MCF 10A (cell line): Measurements from ENCODE around the gene MAN1C1. TPM values are rescaled to one million over a fixed set of nuclear protein-coding genes. Genes with fewer than 3 reads are reported as not detected.

Experiments used
- BruUV-seq: library from RNA; stranded (reverse); fragments of 400-500 nt; replicated peaks from 2 replicates; lab custom pipeline; 2021; lab: Mats Ljungman, UMichigan
- CTCF ChIA-PET: fragments of 300-600 bp; sonication (Branson Sonifier 250); formaldehyde crosslinking; extraction: SDS; loops from one replicate; lab custom pipeline; 2021; ENCODE audit warnings: antibody characterized with exemption, inconsistent platforms; lab: Yijun Ruan, JAX
- POLR2A ChIA-PET: fragments of 300-600, 350-650 bp; sonication (Branson Sonifier 250); formaldehyde crosslinking; extraction: SDS; loops from one replicate; lab custom pipeline; 2020; ENCODE audit warnings: antibody characterized with exemption, inconsistent platforms; lab: Yijun Ruan, JAX
- DNase-seq: peaks from one replicate; pipeline ENCODE4 v3.0.0-alpha.2; 2018; ENCODE audit not compliant: unreplicated experiment
- H3K27ac Mint-ChIP-seq: one replicate; pipeline ENCODE4 v1.8.0; 2022; ENCODE audit warnings: mild to moderate bottlenecking, low read depth, mixed read lengths; ENCODE audit not compliant: unreplicated experiment
- H3K27me3 Mint-ChIP-seq: one replicate; pipeline ENCODE4 v1.8.0; 2022; ENCODE audit warnings: mixed read lengths; ENCODE audit not compliant: insufficient read depth, unreplicated experiment
- H3K36me3 Mint-ChIP-seq: one replicate; pipeline ENCODE4 v1.8.0; 2022; ENCODE audit warnings: mild to moderate bottlenecking, moderate library complexity, mixed read lengths; ENCODE audit not compliant: insufficient read depth, unreplicated experiment
- H3K4me1 Mint-ChIP-seq: one replicate; pipeline ENCODE4 v1.8.0; 2022; ENCODE audit warnings: mixed read lengths; ENCODE audit not compliant: insufficient read depth, unreplicated experiment
- H3K4me3 Mint-ChIP-seq: one replicate; pipeline ENCODE4 v1.8.0; 2022; ENCODE audit warnings: mild to moderate bottlenecking, moderate library complexity, mixed read lengths; ENCODE audit not compliant: unreplicated experiment
- H3K9me3 Mint-ChIP-seq: one replicate; pipeline ENCODE4 v1.8.0; 2022; ENCODE audit warnings: mixed read lengths; ENCODE audit not compliant: unreplicated experiment
- intact Hi-C: fragments of 100-400 bp; cut with micrococcal nuclease; formaldehyde crosslinking; loops from 2 replicates; pipeline ENCODE4 v1.14.1; 2022
- total RNA-seq: library from RNA; stranded (reverse); gene quantifications from 2 replicates; pipeline ENCODE4 v1.2.3, GENCODE V29; 2022
- TF ChIP-seq, protein P1 (sequence below): fragments of 200-600 bp; IDR thresholded peaks from one replicate; pipeline ENCODE4 v1.8.0; 2022; ENCODE audit warnings: antibody characterized with exemption, mild to moderate bottlenecking; ENCODE audit not compliant: unreplicated experiment

Gene MAN1C1
- total RNA-seq, 1 experiment from 2014 or later: not detected

- no TSS peak for BruUV-seq
- Mint-ChIP-seq H3K9me3 (no peaks in the 10 kb centered on the region), H3K4me3 (no peak overlapping the region), H3K27me3 (peaks cover 56% of the 10 kb centered on the region), H3K27ac (no peak overlapping the region), H3K4me1 (peaks cover 5% of the 10 kb centered on the region), H3K36me3 (no peaks in the 10 kb centered on the region)
- TF ChIP-seq, protein P1, sequence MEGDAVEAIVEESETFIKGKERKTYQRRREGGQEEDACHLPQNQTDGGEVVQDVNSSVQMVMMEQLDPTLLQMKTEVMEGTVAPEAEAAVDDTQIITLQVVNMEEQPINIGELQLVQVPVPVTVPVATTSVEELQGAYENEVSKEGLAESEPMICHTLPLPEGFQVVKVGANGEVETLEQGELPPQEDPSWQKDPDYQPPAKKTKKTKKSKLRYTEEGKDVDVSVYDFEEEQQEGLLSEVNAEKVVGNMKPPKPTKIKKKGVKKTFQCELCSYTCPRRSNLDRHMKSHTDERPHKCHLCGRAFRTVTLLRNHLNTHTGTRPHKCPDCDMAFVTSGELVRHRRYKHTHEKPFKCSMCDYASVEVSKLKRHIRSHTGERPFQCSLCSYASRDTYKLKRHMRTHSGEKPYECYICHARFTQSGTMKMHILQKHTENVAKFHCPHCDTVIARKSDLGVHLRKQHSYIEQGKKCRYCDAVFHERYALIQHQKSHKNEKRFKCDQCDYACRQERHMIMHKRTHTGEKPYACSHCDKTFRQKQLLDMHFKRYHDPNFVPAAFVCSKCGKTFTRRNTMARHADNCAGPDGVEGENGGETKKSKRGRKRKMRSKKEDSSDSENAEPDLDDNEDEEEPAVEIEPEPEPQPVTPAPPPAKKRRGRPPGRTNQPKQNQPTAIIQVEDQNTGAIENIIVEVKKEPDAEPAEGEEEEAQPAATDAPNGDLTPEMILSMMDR: no peak
- intact Hi-C loops: no loop called here
- no peak for DNase-seq
- ChIA-PET POLR2A (no interaction called here), CTCF (no interaction called here)
These were observed 56.3 kb downstream of the MAN1C1 start for GRCh38 chr1:25672763-25673409.

DNA sequence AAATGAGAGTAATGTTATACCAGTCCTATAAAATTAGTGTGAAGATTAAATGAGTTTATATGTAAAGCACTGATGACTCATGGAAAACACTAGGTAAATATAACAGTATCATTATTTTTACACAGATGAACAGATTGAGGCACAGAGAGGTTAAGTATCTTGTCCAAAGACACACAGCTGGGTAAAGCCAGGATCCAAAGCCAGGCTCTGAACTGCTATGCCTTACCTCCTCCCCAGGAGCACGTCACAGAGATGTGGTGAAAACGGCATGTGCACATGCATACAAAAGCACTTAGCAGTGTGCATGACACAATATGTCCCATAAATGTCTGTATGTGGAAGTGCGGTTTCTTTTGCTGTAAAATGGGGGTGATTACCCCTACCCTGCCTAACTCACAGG lies 56.9 kb downstream of the MAN1C1 start:
- no peak for DNase-seq
- Mint-ChIP-seq H3K9me3 (no peaks in the 10 kb centered on the region), H3K4me3 (no peak overlapping the region), H3K36me3 (no peaks in the 10 kb centered on the region), H3K27ac (no peak overlapping the region), H3K4me1 (peaks cover 5% of the 10 kb centered on the region), H3K27me3 (peaks cover 62% of the 10 kb centered on the region)
- CTCF ChIA-PET: no interaction called here
- intact Hi-C loops: no loop called here
- POLR2A ChIA-PET: no interaction called here
- no TSS peak for BruUV-seq
- TF ChIP-seq, protein P1: no peak

DNA sequence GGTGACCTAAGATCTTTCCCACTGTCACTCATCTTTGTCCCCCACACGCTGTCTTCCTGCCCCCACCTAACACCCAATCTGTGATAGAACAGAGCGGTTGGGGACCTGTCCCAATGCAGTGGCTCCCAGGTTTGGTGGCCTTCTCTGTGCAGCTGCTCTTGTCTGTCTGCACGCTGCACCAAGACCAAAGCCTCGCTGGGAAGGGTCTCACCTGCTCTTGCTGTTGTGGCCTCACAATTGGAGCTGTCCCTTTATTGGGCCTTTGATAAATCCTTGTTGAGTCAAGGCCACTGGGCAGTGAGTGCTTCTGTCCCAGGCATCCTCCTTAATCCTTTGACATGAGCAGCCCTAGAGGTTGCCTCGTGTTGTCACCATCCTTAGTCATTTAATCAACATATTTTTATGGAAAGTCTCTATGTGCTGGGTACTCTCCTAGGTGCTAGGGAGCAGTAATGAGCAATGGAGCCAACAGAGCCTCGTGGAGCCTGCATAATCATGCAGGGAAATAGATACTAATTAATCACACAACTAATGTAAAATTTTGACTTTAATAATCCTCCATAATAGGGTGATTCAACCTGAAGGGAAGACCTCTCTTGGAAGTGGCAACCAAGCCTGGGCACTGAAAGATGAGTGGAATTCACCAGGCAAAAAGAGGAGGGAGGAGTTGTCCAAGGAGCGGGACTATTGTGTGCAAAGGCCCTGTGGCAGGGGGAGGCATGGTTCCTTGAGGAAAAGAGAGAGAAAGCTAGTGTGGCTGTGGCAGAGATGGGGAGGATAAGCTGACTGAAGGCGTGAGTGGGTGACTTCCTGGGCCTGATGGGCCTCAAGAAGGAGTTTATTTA lies 57.6 kb downstream of the MAN1C1 start:
- Mint-ChIP-seq H3K27me3 (peaks cover 69% of the 10 kb centered on the region), H3K36me3 (no peaks in the 10 kb centered on the region), H3K9me3 (no peaks in the 10 kb centered on the region), H3K27ac (no peak overlapping the region), H3K4me3 (no peak overlapping the region), H3K4me1 (peaks cover 5% of the 10 kb centered on the region)
- intact Hi-C loops: no loop called here
- DNase-seq: no peak
- ChIA-PET POLR2A (no interaction called here), CTCF (no interaction called here)
- TF ChIP-seq, protein P1: no peak
- no TSS peak for BruUV-seq

DNA sequence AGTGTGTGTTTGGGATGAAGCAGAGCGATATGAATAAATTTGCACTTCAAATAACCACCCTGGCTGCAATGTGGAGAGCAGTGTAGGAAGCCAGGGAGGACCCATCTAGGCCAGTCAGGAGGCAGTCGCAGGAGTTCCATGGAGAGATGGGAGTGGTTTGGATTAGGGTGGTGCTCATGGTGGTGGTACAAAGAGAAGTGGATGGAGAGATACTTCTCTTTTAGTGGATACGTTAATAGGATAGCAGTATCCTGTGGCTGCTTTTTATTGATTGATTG lies 58.2 kb downstream of the MAN1C1 start:
- TF ChIP-seq, protein P1: no peak

More for the DNA sequence above, 58.2 kb downstream of the MAN1C1 start:
- POLR2A ChIA-PET: interaction anchor here (0.6 kb wide), 1 partner anchor 290 kb away, joined by 3 read pairs; no protein-coding TSS in a partner anchor
- no TSS peak for BruUV-seq
- H3K36me3 Mint-ChIP-seq: no peaks in the 10 kb centered on the region
- H3K4me1 Mint-ChIP-seq: peaks cover 5% of the 10 kb centered on the region
- no peak for DNase-seq
- peaks cover 72% of the 10 kb centered on the region for H3K27me3 Mint-ChIP-seq
- CTCF ChIA-PET: no interaction called here
- H3K9me3 Mint-ChIP-seq: no peaks in the 10 kb centered on the region
- intact Hi-C loops: no loop called here
- no peak overlapping the region for H3K4me3 Mint-ChIP-seq
- no peak overlapping the region for H3K27ac Mint-ChIP-seq
